ENCODE data around the gene PCDH1.

PCDH1 gene

DNA sequence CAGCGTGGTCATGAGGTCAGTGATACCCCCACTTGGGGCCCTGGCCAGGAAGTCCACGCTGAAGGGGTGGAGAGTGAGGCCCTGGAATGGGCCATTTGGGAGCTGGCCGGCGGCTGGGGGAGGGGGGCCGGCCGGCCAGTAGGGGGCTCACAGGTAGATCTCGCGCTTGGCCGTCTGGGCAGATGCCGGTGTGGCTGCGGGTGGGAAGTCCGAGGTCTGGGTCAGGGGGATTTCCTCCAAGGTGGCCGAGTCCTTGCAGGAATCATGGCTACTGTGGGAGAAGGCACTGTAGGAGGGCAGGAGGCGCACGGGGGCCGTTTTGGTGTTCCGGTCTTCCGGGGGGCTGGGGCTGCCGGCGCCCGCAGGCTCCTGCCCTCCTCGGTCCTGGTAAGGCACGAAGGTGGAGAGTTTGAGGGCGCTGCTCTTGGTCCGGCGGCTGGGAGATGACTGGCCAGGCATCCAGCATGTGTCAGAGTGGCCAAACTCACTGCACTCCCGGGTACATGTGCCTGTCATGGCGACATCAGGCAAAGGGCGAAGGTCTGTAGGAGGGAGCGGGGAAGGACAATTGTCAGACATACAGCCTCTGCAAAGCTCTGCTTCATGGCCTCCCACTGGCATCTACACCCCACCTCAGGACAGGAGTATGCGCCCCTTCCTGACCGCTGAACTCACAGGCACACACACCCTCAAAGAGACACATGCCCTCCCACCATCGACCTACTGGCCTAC lies 24.1 kb downstream of the PCDH1 start:
- DNase-seq (ENCODE audit: low read depth in 2 of 2) = no peak

DNA sequence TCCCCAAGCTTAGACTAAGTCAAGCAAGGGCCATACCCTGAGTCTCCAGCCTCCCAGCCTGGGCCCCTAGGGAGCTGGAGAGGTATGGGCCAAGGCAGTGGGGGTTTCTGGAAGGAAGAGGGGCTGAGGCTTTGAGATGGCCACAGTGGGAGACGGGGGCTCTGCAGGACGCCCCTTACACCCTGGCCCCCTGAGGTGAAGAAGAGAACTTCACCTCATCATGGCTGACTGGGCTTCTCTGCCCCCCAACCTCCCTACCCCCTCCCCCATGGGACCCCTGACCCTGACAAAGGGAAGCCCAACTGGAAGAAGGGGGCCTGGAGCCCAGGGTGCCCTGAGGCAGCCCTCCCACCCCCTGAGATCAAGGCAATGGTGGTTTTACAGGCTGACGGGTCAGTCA lies 25.8 kb downstream of the PCDH1 start:
- DNase-seq (ENCODE audit: low read depth in 2 of 2) = no peak

DNA sequence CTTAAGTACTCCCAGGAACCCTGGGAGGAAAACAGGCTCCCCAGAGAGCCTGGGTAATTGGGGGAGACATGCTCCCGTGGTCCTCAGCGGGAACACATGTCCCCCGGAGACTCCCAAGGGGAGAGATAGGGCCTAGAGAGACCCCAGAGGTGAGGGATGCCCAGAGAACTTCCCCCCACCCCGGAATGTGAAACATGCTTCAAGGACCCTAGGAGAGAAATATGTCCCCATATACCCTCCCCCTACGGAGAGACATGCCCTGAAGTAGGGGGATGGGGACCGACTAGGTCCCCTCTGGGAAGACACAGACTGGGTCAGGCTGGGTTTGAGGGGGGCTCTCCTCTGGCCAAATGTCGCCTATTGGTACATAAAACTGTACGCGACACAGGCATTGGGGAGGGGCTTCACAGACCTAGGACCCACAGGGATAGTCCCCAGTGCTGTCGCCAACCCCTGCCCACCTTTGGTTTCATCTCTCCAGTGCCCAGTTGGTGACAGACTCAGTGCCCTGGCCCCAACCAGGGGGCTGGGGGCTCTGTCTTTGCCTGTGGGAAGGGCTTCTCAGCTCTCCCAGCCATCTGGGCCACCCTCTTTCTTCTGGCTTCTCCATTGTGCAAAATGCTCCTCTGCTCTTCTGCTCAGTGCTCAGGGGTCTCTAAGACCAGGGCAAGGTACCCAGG lies 26.9 kb downstream of the PCDH1 start:
- no peak for DNase-seq (ENCODE audit: low read depth in 2 of 2)

DNA sequence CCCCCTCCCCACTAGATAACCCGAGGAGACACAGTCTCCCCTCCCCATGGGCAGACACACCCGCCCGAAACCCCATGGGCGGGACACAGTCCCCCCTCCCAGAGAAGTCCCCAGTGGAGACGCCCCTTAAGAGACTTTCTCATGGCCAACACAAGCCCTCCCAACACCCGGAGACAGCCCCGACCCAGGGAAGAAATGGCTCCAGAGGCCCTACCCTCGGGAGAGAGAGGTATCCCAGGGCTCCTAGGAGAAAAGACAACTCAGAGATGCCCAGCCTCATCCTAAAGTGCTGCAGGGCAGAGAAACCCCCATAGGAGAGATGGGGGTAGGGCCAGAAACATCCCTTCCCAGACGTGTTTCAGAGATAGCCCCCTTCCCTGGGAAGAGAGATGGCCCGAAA lies 27.4 kb downstream of the PCDH1 start:
- no peak for DNase-seq (ENCODE audit: low read depth in 2 of 2)

DNA sequence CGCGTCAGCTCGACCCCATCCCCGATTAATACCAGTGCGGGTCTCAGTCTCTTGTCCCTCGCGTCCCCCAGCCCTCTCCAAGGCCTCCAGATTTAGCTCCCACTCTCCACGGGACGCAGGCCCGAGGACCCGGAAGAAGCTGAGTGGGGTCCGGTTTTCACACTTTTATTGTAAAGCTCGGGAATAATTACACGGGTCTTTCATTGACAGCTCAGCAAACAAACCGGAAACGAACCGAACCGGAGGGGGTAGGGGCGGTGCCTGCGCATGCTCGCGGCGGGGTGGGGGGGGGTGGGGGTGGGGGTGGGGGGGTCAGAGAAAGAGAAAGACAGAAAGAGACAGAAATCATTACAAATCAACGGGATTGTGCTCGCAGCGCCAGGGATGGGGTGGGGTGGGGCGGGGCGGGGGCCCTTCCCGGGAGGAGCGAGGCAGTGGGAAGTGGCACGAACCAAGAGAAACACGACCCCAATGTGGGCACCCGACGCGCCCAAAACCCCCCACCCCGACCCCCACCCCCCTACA lies 27.9 kb downstream of the PCDH1 start:
- DNase-seq (ENCODE audit: low read depth in 2 of 2) = no peak

DNA sequence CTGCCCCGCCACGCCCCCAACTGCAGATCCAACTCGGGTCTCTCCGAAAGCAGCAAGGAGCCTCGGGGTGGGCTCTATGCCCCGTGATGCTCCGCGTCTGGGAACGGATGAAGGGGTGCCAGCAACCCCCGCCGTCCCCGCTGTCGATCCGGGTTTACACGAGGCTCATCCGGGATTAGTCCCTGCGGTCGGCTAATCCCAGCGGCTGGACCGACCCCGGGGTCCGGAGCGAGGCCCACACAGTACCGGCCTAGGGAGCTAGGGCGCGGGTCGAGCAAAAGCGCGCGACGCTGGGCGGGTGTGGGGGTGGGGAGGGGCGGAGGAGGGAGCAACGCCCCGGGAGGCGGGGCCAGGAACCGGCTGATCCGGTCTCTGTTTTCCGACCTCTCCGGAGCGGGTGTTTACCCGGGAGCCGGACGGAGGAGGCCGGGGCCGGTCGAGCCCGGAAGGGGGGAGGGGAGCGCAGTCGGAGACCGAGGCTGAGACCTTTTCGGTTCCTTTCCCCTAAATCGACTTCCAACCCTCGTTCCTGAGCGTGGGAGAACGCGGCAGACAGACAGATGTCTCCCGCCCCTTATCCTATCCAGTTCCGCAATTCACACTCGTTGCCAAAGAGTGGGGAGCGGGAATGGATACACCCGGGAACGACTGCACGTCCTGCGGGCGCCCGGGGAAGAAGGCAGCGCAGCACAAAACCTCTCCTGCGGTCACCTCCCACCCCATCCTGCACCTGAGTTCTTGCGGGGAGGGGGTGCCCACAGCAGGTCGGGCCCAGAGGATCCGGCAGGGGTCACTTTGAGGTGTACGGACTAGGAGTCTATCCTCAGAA lies 28.6 kb downstream of the PCDH1 start:
- peak; percentile 34 to 38 for DNase-seq (ENCODE audit: low read depth in 2 of 2)

DNA sequence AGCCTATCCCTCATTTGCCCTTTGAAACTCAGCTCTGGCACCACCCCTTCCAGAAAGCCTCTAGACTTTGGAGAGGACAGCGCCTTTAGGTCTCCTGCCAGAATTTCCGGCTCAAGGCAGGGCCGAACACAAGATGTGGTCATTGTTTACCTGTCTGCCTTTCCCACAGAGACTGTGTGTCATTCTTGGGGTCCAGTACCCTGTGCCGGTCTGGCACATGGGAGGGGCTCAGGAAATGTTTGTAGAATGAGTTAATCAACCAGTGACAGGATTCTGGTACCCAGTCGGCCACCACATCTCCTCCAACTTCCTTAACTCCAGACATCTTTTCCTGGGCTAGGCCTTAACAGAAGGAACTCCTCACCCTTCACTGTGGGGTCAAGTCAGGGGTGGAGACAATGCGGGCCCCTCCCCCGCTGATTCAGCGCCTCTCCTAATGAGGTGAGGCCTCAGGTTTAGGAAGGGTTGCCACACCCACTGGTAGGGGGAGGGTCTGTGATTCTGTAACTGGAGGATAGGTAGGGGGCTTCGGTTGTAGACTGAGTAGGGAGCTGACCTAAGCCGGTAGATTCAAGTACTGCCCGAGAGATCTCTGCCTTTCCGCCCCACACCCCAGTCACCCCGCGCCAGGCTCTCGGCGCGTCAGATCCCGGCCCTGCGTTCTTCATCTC lies 29.3 kb downstream of the PCDH1 start:
- DNase-seq (ENCODE audit: low read depth in 2 of 2) = no peak

DNA sequence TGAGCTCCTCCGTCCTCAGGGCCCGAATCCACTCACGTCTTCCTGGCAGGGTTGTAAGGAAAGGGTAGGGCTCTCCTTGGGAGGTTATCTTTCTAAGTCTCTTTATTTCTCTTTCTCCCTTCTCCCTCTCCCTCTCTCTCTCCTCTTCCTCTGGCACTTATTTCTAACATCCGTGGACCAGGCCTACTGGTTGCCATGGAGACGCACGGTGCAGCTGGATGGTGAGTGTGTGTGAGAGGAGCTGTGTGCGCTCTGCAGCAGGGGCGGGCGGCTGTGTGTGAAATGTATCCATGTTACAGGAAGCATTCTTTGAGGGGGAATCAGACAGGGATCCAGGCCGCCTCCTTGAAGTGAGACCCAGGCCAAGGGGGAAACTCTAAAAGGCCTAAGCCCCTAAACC lies 32.2 kb downstream of the PCDH1 start:
- peak; percentile 37 to 58 for DNase-seq (ENCODE audit: low read depth in 2 of 2)

DNA sequence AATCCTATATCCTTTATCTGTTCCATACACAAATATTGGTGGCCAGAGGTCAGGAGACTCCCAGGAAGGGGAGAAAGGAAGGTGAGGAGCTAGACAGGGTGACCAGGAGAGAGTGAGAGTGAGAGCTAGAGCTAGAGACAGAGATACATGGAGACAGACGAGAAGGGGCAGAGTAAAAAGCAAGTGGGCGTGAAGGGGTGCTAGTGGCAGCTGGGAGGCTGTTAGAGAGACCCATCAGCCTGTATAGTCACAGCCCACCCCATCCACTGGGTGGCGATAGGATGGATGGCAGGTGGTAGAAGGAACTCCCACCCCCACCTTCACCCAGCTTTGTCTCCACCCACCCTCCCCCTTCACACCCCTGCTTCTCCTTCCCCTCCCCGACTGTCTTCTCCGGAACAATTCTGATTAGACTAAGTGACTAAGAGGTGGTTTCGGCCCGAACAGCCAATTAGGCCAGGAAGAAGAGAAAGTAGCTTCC lies 32.8 kb downstream of the PCDH1 start:
- no peak for DNase-seq (ENCODE audit: low read depth in 2 of 2)

DNA sequence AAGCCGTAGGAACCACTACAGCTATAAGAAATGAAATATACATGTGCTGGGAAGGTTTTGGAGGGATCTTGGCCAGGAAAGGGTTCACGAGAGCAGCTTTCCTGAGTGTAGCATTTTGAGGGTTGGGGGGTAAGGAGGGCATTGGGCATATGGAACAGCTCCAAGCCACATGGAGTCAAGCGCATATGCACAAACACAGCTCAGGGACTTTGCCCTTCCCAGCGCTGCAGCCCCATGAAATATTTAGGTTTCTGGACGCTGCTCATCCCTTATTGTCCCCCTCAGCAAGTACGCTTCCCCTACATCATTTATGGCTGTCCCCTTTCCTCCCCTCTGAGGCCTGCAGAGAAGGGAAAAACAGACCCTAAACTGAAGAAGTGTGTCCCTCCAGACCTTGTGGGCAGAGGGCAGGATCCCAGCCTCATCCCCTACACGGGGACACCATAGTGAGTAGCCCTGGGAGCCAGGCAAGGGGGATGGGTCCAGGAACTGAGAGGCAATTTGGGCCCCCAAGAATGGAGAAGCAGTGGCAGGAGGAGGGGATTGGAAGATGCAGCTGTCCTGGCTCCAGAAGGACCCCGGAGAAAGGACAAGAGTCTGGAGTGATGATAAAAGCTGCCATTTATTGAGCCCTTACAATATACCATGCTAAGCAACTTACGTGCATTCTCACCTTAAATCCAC lies 33.7 kb downstream of the PCDH1 start:
- no peak for DNase-seq (ENCODE audit: low read depth in 2 of 2)

DNA sequence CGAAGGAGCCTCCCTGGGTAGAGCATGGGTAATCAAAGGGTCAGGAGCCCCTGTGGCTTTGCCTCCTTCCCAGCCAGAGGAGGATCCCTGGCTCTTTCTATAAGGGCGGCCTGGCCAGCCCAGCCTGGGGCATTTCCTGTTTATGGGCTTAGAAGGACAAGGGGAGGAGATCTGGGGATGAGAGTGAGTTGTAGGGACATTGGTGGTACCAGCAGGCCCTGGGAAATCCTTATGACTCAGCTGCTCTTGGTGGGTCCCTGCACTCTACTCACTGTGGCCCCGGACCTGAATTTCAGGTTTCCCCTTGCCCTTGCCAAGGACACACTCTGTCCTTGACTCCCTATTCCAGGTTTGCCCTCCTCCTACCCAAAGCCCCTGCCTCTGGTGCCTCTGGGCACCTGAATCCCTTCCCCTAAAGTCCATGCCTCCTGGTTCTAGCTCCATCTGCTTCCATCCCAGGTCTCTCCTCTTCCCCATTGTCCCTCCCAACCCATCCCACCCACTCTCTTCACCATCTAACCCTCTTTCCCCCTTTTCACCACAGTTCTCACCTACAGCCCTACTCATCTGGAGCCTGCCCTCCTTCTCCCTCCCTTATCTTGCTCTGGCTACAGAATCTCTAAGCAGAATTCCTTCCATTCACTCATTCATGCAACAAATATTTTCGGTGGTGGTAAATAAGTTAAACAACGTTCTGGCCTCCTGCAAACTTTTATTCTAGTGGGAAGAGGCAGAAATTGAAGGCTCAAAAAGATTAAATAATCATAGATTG lies 34.9 kb downstream of the PCDH1 start:
- no peak for DNase-seq (ENCODE audit: low read depth in 2 of 2)

DNA sequence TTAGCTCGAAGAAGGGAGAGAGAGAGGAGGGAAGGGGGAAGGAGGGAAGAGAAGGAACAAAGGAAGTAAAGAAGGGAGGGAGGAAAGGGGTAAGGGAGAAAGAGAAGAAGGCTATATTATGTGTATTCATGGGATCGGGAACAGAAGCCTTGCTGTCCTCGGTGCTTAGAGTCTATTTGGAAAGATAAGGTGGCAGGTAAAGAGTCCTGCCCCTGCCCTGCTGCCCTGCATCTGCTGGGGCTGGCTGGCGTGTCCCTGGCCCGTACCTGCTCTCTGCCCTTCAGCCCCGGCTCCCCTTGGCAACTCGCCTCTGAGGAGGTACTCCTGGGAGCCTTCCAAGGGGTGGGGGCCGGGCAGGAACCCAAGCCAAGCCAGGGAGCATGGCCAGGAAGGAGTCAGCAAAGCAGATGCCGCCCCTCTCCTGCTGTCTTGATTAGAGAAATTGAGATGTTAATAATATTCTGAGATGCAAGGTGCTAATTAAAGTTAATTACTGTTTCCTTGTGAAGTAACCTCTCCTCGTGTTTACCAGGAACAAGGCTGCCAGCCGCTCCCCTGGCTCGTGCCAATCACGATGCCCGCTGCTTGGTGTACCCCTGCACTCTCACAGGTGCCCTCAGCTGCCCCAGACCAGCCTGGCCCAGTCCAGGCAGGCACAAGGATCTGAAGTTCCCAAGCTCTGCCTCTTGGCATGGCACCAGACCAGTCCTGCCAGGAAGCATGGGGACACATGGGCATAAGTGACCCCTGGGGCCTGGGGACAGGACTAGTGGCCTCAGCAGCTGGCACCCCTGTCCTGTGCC lies 36.6 kb downstream of the PCDH1 start:
- no peak for DNase-seq (ENCODE audit: low read depth in 2 of 2)

DNA sequence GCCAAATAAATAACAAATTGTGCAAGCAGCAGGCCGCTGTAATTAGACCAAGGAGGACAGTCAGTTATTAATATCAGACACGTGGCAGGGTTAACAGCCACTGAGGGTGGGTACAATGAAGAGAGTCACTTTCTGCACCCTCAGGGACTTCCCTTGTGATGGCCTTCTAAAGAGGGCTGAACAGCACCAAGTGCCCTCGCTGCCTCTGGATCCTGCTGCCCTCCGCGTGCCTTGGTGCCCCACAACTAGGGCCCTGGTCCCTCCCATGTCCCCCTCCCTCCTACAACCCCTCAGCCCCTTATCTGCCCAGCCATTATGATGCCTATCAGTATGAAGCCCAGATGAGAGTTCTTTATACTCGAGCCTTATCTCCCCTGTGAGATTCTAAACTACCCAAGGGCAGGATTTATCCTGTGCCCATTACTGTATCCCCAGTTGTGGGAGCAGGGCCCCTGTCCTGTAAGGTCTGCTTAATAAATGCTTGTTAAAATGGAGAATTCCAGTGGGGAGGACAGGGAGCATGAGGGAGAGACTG lies 37.3 kb downstream of the PCDH1 start:
- DNase-seq (ENCODE audit: low read depth in 2 of 2) = no peak

DNA sequence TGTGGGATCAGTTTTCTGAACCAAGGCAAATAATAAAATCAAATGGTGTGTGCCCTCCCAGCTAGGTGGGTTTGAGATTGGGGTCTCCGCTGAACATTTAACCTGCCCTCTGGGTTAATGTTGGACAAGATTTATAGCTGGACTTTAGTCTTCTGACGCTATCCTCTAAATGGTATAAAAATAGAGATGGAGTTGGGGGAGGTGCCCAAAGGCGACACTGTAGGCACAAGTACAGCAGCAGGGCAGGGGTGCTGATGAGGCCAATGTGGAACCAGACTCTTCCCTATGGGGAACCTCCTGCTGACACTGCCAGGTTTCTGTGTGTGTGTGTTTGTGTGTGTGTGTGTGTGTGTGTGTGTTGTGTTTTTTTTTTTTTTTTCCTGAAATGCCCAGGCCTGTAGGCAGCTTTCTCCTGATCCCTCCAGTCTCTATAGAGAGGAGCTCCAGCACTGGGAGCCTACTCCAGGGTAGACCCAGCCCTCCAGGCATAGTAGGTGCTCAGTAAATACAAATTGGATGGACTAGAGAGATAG lies 37.9 kb downstream of the PCDH1 start:
- no peak for DNase-seq (ENCODE audit: low read depth in 2 of 2)

DNA sequence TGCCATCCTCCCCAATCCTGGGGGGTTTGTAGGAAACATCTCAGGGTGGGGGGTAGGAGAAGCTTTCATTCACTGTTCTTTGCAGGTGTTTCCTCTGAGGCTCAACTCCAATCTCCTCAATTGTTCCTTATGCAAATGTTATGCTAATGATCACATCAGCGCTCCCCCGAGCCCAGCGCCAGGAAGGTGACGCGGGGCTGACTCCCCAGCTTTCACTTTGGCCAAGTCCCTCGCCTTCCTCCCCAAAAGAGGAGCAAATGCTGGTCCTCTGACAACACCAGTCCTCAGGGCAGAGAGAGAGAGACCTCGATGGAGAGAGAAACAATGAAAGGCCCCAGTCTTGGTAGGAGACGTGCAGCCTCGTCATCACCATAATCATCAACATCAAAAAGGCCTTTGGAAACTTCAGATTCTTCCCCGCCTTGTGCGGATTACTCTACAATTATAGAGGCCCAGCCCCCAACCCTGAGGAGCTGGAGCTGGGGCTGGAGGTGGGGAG lies 39.1 kb downstream of the PCDH1 start:
- DNase-seq (ENCODE audit: low read depth in 2 of 2) = no peak

DNA sequence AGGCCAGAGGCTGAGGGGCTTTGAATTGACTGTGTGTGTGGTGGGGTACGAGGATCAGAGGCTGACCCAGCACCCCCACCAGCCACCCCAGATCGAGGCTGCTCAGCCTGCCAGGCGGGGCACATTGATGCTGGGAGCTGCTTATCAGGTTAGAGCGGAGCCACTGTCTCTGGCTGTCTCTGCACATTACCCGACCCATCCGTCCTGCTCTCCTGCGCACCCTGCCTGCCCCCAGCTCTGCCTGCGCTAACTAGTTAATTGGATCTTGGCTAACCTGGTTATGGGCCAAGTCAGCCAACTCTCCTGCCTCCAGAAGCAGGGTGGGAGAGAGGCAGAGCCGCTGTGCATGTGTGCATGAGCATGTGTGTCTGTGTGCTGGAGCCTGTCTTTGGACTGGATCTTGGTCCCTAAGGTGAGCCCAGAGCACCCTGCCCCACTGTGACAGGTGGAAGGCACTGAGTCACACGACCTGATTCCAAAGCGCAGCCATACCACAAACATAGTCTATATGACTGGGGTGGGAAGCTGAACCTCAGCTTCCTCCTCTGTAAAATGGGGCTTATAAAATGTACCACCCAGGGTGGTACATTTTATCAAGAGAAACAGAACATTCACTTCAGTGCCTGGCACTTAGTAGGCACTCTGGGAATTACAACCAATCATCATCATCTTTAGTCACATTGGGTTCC lies 39.7 kb downstream of the PCDH1 start:
- no peak for DNase-seq (ENCODE audit: low read depth in 2 of 2)

DNA sequence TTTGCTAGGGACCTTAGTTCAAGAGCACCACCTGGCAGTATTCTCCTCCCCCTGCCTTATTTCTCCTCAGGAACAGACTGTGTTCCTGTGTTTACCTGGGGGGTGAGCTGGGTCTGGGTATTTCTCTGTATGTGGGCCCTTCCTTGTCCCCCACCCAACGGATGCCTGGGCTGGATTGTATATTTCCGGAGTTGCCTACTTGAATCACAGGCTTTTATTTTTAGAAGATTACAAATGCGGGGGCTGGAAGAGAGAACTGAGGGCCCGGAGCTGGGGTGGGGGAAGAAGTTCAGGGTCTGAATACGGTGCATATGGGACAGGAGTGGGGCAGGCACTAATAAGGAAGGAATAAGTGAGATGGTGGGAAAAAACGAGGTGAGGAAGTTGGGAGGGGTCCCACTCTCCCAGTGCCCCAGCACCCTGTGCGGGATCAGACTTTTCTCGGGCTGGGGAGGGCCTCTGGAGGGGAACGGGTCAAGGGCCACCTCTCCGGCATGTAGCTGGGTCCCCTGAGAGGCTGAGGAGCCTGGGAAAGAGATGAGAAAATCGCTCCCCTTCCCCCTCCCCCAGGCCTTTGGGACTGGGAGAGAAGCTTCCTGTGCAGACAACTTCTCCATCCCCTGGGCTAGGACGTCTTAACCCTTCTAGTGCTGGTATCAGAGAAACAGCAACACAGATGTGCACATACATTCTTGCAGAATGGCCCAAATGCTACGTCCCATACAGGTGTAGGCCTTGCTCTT lies 42.1 kb downstream of the PCDH1 start:
- no peak for DNase-seq (ENCODE audit: low read depth in 2 of 2)

DNA sequence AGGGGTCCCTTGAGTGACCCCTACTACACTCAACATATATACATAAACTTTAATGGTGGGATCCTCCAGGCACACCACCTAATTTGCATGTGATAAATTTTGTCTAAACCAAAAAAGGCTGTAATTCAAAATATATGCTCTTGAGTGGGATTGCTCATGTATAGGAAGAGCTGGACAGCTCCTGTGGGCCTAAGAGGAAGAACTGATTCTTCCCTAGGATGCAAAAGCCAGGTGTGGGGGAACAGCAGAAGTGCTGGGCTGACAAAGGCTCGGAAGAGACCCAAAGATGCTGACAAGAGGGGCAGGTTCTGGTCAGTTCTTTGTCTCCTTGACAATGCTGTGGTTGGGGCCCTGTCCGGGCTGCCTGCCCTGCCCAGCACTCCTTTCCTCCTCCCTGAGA lies 43.9 kb downstream of the PCDH1 start:
- DNase-seq (ENCODE audit: low read depth in 2 of 2) = no peak
